HFF-Myc (cell line): Measurements from ENCODE around the gene SMAD7.

Source experiments
- DNase-seq: peaks from one replicate; pipeline ENCODE4 v3.0.0-alpha.2; 2011; ENCODE audit warnings: low read depth; ENCODE audit errors: extremely low read depth
- H3K4me3 ChIP-seq: replicated peaks from 2 replicates; pipeline ENCODE4 v1.5.1; 2011; ENCODE audit warnings: low read depth, mild to moderate bottlenecking, control low read depth, low read length
- TF ChIP-seq, protein P1 (sequence below): IDR thresholded peaks from 2 replicates; pipeline ENCODE4 v1.5.1; 2012; ENCODE audit warnings: mild to moderate bottlenecking, low read depth, low read length, control low read depth; ENCODE audit errors: missing control alignments

Gene SMAD7

DNA sequence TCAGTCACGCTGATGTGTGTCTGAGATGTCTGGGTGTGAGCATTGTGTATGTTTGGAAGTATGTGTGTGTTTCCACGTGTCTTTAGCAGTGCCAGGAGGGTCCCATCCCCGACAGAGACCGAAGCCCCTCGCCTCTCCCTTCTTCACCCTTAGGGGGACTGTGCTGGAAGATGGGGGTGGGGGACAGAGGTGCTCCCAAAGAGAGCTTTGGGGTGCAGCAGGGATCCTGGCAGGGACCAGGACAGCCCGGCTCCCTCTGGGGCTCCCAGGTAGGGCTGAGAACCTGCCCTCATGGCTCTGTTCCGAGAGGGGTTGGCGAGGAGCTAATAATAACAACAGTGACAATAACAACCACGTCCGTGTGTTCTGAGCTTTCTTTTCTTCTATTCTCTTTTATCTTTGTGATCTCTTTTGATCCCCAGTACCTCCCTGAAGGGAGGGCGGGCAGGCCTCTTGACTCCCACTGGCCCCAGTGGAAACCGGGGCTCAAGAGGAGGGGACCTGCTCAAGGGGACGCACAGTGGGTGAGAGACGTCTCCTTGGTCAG, 57.6 kb downstream of the SMAD7 start:
- TF ChIP-seq, protein P1, sequence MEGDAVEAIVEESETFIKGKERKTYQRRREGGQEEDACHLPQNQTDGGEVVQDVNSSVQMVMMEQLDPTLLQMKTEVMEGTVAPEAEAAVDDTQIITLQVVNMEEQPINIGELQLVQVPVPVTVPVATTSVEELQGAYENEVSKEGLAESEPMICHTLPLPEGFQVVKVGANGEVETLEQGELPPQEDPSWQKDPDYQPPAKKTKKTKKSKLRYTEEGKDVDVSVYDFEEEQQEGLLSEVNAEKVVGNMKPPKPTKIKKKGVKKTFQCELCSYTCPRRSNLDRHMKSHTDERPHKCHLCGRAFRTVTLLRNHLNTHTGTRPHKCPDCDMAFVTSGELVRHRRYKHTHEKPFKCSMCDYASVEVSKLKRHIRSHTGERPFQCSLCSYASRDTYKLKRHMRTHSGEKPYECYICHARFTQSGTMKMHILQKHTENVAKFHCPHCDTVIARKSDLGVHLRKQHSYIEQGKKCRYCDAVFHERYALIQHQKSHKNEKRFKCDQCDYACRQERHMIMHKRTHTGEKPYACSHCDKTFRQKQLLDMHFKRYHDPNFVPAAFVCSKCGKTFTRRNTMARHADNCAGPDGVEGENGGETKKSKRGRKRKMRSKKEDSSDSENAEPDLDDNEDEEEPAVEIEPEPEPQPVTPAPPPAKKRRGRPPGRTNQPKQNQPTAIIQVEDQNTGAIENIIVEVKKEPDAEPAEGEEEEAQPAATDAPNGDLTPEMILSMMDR: no peak
- no peak for DNase-seq
- no peak overlapping the region for H3K4me3 ChIP-seq

DNA sequence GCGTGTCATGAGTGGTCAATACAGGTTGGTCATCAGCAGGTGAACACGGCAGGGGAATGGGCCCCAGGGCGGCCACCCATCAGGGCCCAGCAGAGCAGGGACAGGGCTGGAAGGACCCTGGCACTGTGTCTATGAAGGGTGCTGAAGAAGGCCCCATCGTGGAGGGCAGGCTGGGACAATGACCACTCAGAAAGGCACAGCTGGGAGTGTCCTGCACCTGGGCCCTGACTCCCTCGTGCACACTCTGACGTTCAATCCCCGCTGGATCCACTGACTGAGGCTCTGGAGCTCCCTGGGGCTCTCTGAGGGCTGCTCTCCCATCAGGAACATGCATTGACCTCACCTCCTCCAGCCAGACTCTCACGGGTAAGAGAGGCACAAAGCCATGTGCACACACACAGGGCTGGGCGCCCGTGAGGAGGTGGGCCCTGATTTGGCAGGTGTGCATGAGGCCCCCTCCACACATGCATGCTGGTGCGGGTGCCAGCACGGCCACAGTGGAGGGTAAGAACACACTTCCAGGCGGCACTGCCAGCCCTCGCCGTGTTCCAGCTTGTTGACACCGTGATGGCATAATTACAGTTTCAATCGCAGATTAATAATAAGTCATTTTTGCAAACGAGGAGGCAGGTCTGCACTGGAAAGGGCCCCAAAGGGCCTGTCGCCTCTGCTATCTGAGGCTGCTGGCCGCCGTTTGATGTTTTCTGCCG, 58.5 kb downstream of the SMAD7 start:
- TF ChIP-seq, protein P1: no peak
- DNase-seq: no peak
- no peak overlapping the region for H3K4me3 ChIP-seq

DNA sequence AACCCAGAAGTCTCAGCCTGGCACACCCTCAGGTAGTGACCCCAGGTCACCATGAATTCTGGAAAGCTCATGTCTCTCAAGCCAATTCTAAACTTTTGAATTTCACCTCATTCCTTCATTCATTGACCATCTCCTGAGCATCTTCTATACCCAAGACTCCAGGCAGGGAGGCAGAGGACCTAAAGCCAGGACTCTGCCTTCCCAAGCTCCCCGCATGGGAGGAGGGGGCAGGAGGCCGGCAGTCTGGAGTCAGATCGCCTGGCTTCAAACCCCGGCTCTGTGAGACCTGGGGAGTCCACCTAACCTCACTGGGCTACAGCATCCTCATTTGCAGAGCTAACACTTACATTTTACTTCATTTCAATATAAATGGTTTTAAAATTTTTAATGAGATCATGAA, 59.0 kb downstream of the SMAD7 start:
- H3K4me3 ChIP-seq: no peak overlapping the region
- DNase-seq: no peak

DNA sequence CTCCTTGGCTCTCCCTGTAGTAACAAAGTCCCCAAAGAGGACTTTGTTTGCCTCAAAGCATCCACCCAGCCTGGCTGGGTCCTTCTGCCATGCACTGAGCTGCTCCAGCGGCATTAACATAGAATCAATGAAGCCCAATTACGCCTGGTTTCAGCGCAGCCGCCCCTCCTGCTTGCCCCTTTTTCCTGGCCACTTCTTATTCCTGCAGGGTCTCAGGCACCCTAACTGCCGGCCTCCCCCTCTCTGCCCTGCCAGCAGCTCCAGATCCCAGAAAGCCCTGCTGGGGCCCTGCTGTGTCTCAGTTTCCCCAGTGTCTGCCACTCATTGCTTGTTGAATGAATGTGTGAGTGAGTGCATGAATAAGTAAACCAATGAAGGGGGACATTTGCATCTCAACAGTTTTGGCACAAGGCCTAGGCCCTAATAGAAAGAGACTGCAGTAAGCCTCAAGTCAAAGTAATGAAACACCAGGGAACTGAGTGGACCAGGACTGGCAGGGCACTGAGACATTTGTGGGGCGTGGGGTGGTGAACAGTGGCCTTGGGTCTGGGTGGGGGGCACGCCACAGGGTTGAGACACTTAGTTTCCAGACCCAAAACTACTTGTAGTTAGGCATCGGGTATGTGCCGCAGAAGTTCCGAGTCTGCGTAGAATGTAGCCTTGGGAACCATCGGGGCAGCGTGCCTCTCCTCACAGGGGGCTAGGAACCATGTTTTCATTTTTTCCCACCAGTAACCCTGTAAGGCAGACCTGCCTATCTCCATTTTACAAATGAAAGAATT, 60.6 kb downstream of the SMAD7 start:
- TF ChIP-seq, protein P1: no peak
- DNase-seq: no peak
- H3K4me3 ChIP-seq: no peak overlapping the region

More for the DNA sequence above, 59.0 kb downstream of the SMAD7 start:
- TF ChIP-seq, protein P1: no peak

DNA sequence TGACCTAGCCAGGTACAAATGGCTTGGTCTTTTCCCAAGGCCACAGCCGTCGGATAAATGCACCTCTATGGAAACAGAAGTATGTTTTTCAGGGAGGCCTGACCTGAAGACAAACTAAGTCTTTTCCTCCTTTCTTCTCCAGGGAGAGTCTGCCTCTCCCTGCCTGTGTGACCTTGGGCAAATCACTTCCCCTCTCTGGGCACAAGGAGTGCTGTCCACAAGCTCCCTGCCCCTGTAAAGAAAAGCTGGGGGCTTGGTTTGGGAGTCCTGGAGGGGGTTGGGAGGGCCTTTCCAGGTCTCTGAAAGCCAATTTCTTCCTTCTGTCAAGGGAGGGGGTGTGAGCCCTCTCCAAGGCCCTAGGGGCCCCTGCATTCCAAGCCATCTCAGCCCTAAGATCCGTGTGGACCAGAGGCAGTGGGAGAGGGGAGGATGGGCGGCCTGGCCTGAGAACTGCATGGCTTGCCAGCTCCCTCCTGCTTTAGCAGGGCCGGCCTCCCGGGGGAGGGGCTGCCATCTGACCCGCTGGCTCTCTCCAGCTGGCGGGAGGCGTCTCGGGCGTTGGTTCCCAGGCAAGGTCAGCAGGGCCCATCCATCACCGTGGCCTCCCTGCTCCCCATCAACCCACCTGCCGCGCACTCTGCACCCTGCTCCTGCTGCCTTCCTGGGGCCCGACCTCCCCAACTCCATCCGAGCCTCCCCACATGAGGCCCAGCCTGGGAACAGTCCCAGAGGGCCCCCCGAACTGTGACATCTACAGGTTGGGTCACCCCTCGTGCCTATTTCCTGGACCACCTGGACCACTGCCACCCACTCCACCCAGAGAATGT, 61.4 kb downstream of the SMAD7 start:
- no peak for DNase-seq
- no peak overlapping the region for H3K4me3 ChIP-seq
- TF ChIP-seq, protein P1: no peak

DNA sequence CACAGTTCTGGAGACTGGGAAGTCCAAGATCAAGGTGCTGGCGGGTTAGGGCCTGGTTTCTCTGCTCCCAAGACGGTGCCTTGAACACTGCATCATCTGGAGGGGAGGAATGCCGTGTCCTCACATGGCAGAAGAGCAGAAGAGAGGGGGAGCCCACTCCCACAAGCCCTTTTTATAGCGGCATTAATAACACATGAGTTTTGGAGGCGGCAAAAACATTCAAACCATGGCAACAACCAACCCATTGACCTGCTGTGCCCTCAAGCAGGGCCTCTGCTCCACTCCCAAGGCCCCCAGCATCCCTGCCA, 62.0 kb downstream of the SMAD7 start:
- no peak for DNase-seq
- H3K4me3 ChIP-seq: no peak overlapping the region
- TF ChIP-seq, protein P1: no peak
